Osteocyte (in vitro differentiated cells): Measurements from ENCODE around the gene PTGER1. TPM values are rescaled to one million over a fixed set of nuclear protein-coding genes. Genes with fewer than 3 reads are reported as not detected.
A peak's percentile ranks its signal among the peaks of the same experiment; 100 is the strongest.

ENCODE experiments used
- DNase-seq: peaks from one replicate; pipeline ENCODE4 v3.0.0; 2021; ENCODE audit warnings: mixed read lengths; ENCODE audit not compliant: unreplicated experiment; ENCODE audit errors: extremely low spot score
- H3K27ac Mint-ChIP-seq: one replicate; pipeline ENCODE4 v1.8.0; 2021; ENCODE audit warnings: mild to moderate bottlenecking, mixed read lengths; ENCODE audit not compliant: unreplicated experiment
- H3K27me3 Mint-ChIP-seq: one replicate; pipeline ENCODE4 v1.8.0; 2021; ENCODE audit warnings: mixed read lengths; ENCODE audit not compliant: unreplicated experiment
- H3K36me3 Mint-ChIP-seq: one replicate; pipeline ENCODE4 v1.8.0; 2021; ENCODE audit warnings: mixed read lengths; ENCODE audit not compliant: unreplicated experiment
- H3K4me1 Mint-ChIP-seq: one replicate; pipeline ENCODE4 v1.8.0; 2021; ENCODE audit warnings: mixed read lengths; ENCODE audit not compliant: unreplicated experiment
- H3K4me3 Mint-ChIP-seq: one replicate; pipeline ENCODE4 v1.8.0; 2021; ENCODE audit warnings: mild to moderate bottlenecking, moderate library complexity, mixed read lengths; ENCODE audit not compliant: unreplicated experiment
- H3K9me3 Mint-ChIP-seq: one replicate; pipeline ENCODE4 v1.8.0; 2021; ENCODE audit warnings: mixed read lengths; ENCODE audit not compliant: unreplicated experiment
- total RNA-seq: library from RNA; stranded (reverse); gene quantifications from 2 replicates; pipeline ENCODE4 v1.2.1, GENCODE V29; 2021
- TF ChIP-seq, protein P1 (sequence below): fragments of 200-600 bp; sonication (generic); IDR thresholded peaks from 2 replicates; pipeline ENCODE4 v1.5.0; 2021; ENCODE audit warnings: antibody characterized with exemption, mild to moderate bottlenecking, moderate library complexity

Gene PTGER1
- total RNA-seq, 1 donor from 2014 or later: 1.0 TPM

DNA sequence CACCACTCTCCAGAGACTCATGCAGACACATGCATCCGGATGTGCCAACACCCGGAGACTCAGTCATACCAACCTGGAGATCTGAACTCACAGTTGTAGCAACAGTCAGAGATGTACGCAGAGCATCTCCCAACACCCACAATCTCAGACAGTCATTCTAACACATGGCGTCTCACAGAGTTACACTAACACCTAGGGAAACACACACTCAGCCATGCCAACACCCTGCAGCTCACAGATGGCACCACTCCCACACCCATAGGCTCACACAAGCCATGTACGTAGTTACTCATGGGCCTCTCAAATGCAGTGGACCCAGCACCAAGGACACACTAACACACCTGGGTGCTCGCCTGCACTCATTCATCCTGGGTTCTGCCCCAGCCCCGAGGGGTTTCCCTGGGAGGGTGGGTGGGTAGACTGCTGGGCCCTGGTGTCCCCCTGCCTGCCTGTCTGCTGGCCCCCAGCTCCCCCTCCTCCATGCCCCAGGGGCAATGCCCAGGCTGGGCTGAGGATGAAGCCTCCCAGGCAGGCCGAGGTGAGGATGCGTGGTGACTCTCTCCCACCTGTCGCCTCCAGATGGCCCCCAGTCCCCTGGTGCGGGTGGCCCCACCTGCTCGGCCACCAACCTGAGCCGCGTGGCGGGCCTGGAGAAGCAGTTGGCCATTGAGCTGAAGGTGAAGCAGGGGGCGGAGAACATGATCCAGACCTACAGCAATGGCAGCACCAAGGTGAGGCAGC, 32.1 kb downstream of the PTGER1 start:
- Mint-ChIP-seq H3K4me3 (no peak overlapping the region), H3K4me1 (peaks cover 17% of the 10 kb centered on the region), H3K9me3 (no peaks in the 10 kb centered on the region), H3K27me3 (no peaks in the 10 kb centered on the region), H3K36me3 (peaks cover 29% of the 10 kb centered on the region), H3K27ac (no peak overlapping the region)
- TF ChIP-seq, protein P1, sequence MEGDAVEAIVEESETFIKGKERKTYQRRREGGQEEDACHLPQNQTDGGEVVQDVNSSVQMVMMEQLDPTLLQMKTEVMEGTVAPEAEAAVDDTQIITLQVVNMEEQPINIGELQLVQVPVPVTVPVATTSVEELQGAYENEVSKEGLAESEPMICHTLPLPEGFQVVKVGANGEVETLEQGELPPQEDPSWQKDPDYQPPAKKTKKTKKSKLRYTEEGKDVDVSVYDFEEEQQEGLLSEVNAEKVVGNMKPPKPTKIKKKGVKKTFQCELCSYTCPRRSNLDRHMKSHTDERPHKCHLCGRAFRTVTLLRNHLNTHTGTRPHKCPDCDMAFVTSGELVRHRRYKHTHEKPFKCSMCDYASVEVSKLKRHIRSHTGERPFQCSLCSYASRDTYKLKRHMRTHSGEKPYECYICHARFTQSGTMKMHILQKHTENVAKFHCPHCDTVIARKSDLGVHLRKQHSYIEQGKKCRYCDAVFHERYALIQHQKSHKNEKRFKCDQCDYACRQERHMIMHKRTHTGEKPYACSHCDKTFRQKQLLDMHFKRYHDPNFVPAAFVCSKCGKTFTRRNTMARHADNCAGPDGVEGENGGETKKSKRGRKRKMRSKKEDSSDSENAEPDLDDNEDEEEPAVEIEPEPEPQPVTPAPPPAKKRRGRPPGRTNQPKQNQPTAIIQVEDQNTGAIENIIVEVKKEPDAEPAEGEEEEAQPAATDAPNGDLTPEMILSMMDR: no peak
- DNase-seq: no peak

DNA sequence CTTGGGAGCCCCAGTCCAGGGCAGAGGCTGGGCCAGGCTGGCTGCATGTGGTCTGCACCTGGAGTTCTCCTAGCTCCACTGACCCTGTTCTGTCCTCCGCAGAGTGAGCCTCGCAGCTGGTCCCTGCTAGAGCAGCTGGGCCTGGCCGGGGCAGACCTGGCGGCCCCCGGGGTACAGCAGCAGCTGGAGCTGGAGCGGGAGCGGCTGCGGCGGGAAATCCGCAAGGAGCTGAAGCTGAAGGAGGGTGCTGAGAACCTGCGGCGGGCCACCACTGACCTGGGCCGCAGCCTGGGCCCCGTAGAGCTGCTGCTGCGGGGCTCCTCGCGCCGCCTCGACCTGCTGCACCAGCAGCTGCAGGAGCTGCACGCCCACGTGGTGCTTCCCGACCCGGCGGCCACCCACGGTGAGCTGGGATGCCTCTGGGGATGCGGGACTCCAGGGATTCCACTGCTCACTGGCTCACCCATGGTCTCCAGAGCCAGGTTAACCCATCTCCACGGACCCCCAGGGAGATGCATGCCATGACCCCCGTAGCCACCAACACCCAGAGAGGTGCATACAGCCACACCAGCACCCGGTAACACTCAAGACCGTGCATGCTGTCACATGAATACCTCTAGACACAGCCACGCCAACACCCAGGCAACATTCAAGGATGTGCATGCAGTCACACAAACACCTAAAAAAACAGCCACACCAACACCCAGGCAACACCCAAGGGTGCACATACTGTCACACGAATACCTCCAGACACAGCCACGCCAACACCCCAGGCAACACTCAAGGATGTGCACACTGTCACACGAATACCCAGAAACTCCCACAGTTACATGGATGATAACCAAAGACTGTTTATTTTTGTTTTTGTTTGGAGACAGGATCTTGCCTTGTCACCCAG, 33.9 kb downstream of the PTGER1 start:
- Mint-ChIP-seq H3K4me1 (peaks cover 26% of the 10 kb centered on the region), H3K9me3 (no peaks in the 10 kb centered on the region), H3K36me3 (peaks cover 20% of the 10 kb centered on the region), H3K27ac (no peak overlapping the region), H3K4me3 (no peak overlapping the region), H3K27me3 (no peaks in the 10 kb centered on the region)
- DNase-seq: no peak
- TF ChIP-seq, protein P1: no peak

DNA sequence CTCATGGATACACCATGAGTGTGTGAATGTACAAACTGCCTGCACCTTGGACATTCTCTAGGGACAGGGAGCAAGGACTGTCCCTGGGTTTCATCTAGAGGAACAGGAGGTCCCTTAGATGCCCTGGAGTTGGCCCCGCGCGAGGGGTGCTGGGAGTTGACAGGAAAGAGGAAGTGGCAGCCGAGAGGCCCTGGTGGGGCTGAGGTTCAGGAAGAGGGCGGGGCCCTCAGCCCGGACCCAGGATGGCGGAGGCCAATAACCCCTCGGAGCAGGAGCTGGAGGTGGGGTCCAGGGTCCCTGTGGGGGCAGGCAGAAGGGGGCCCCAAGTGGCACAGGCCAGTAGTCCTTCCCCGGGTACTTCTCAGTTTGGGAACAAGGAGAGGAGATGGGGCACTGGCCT, 35.1 kb downstream of the PTGER1 start:
- peaks cover 16% of the 10 kb centered on the region for H3K36me3 Mint-ChIP-seq
- H3K9me3 Mint-ChIP-seq: no peaks in the 10 kb centered on the region
- no peaks in the 10 kb centered on the region for H3K27me3 Mint-ChIP-seq
- no peak overlapping the region for H3K4me3 Mint-ChIP-seq
- peak overlapping the region; percentile 31 for H3K27ac Mint-ChIP-seq
- peaks cover 32% of the 10 kb centered on the region for H3K4me1 Mint-ChIP-seq
- TF ChIP-seq, protein P1: no peak
- DNase-seq: no peak

DNA sequence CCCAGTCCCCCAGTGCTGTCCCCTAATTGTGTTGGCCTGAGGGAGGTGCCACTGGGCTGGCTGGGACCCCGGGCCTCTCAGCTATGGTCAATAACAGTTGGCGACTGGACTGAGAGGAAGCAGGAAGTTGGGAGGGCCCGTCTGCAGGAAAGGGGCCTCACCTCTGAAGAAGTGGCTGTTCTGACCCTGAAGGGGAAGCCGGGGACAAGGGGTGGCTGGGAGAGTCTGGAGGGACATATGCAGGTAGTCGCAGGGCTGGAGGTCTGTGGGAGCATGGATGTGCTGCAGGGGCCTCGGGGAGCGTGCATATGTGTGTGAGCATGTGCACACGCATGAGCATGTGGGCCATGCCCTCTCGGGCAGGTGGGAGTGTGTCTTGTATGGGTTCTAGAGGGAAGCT, 36.1 kb downstream of the PTGER1 start:
- Mint-ChIP-seq H3K27ac (no peak overlapping the region), H3K9me3 (no peaks in the 10 kb centered on the region), H3K36me3 (peaks cover 11% of the 10 kb centered on the region), H3K4me1 (peaks cover 43% of the 10 kb centered on the region), H3K4me3 (no peak overlapping the region), H3K27me3 (no peaks in the 10 kb centered on the region)
- TF ChIP-seq, protein P1: no peak
- no peak for DNase-seq

DNA sequence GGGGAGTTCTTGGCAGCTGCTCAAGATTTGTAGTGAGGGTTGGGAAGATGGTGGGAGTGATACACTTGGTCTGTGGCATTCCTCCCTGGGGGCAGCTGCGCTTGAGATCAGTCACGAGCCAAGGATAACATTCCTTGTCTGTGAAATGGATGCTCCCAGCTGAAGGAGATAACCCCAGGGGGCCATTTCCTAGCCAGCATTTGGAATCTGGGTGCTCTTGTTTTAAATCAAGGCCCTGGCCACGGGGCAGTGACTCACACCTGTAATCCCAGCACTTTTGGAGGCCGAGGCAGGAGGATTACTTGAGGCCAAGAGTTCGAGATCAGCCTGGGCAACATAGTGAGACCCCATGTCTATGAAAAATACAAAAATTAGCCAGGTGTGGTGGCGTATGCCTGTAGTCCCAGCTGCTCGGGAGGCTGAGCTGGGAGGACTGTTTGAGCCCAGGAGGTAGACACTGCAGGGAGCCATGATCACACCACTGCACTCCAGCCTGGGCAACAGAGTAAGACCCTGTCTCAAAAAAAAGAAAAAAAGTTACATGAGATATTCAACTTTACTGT, 37.5 kb downstream of the PTGER1 start:
- Mint-ChIP-seq H3K4me3 (no peak overlapping the region), H3K36me3 (peaks cover 4% of the 10 kb centered on the region), H3K4me1 (peaks cover 44% of the 10 kb centered on the region), H3K9me3 (no peaks in the 10 kb centered on the region), H3K27me3 (no peaks in the 10 kb centered on the region), H3K27ac (peak overlapping the region; percentile 38)
- no peak for DNase-seq
- TF ChIP-seq, protein P1: no peak
